Astrocyte (in vitro differentiated cells and primary cell): ENCODE data around the gene C1QB.

Experiments
- CTCF ChIP-seq: IDR thresholded peaks from 2 replicates; pipeline ENCODE4 v1.5.1; 2011; ENCODE audit warnings: low read depth, mild to moderate bottlenecking, inconsistent platforms, low read length, moderate library complexity; ENCODE audit not compliant: insufficient read depth
- EZH2 ChIP-seq: IDR thresholded peaks from 2 replicates; pipeline ENCODE4 v1.6.1; 2012; ENCODE audit warnings: mild to moderate bottlenecking, low read length, inconsistent platforms; ENCODE audit not compliant: insufficient read depth

- no peak for TF ChIP-seq CTCF
- no peak for TF ChIP-seq EZH2
Observed at GRCh38 chr1:22688466-22688865, 35.4 kb downstream of the C1QB start.
